Measurements from ENCODE around the gene NTNG1.
A peak's percentile ranks its signal among the peaks of the same experiment; 100 is the strongest.
"Not testable (repeated sequence)": the region's sequence is repeated elsewhere in the genome, so short reads cannot be mapped to it uniquely, and the experiment has no call there.

Gene NTNG1

DNA sequence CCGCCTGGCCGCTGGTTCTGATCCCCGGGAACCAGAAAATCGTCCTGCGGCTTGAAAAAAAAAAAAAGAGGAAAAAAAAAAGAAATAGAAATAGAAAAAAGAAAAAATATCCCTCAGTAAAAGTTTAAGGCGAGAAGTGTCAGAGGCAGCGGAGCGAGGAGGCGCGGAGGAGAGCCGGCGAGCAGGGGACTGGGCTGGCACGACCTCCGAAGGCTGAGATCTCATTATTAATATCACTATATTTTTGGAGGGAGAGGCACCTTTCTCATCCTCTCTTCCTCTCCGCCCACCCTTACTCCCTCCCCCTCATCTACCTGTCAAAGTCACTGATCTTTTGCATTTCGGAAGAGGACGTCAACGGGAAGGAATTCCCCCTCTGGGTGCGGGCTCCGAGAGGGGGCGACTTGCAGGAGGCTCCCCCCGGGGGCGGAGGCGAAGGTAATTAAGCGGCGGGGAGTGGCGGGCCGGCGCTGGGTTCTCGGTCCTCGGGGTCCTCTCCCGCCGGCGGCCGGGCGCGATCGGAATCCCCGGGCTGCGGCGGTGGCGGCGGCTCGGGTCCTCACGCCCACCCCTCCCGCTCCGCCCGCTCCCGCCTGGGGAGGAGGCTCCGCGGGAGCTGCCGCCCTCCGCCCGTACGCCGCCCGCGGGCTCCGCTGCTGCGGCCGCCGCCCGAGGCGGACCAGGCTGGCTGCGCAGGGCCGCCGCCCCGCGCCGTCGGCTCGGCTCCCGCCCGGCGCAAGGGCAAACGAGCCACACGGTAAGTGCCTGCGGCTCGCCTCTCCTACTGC, at the start of gene NTNG1:
Gene NTNG1, plus strand, starts transcription at position 337 of the 788 bp plus-strand sequence.
- DNase-seq = no peak

DNA sequence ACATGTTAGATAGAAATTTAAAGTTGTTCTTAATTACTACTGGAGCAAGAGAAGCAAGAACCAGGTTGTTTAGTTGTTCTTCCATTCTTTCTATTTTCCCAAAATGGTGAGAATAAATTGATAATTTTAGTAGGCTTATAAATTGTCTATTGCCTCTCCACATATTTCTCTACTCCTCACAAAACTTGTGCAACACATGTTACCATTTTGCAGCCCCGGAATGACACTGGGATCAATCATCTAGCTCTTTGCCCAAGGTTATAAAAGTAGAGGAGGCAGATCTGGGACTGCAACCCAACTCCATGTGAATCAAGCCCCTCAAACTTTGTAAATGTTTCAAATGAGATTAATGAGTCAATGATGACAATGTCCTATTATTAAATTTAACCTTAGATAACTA, 49.4 kb upstream of the NTNG1 start:
- no peak for DNase-seq

DNA sequence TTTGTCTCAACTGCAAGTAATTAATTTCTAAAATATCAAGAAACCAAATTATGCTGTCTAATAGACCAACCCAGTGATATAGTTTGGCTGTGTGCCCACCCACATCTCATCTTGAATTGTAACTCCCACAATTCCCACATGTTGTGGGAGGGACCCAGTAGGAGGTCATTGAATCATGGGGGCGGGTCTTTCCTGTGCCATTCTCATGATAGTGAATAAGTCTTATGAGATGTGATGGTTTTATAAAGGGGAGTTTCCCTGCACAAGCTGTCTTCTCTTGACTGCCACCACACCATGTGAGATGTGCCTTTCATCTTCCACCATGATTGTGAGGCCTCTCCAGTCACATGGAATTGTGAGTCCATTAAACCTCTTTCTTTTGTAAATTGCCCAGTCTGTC, 47.4 kb upstream of the NTNG1 start:
- DNase-seq = not testable (repeated sequence)

DNA sequence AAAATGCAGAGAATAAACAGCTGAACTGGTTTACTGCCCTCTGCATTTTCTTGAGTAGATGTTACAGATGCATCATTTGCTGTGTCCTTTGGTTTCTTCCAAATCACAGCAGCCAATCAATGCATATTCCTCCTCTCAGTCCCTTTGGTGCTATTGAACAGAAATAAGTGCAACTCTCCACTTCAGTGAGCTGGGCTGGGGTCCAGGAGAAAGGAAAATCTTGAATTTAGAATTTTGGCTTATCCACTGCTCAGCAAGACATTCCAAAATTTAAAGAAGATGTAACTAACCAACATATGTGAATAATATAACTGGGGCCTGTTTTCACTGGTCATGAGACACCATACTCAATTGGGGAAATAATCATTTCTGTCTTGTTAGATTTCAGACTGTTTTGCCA, 45.2 kb upstream of the NTNG1 start:
- no peak for DNase-seq

DNA sequence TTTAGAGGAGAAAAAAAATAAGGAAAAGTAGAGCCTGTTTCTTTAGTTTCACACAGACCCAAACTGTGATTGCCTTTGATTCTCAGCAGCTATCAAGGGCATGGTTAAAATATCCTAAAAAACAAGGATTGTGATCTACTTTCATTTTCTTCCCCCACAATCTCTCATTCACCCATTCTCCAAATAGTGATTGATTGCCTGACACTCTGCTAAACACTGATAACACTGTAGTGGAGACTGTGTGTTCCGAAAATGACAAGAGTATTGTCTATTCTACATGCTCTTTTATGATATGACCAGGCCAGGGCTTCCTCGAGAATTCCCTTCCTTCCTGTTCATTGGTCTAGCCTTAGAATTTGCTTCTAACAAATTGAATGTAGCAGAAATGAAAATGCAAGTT, 44.1 kb upstream of the NTNG1 start:
- no peak for DNase-seq

DNA sequence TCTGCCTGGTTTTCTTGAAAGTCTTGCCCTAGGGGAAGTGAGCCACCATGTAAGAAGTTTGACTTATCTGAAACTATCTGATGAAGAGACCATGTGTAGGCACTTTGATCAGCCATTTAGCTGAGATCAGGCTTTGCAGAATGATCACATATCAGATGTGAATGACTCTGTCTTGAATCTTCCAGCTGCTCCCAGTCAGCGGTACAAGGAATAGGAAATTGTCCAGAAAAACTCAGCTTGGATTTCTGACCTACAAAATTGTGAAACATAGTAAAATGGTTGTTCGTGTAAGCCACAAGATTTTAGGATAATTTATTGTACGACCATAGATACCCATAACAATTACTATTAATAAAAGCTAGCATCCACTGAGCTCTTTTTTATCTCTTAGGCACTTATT, 41.9 kb upstream of the NTNG1 start:
- DNase-seq = no peak

DNA sequence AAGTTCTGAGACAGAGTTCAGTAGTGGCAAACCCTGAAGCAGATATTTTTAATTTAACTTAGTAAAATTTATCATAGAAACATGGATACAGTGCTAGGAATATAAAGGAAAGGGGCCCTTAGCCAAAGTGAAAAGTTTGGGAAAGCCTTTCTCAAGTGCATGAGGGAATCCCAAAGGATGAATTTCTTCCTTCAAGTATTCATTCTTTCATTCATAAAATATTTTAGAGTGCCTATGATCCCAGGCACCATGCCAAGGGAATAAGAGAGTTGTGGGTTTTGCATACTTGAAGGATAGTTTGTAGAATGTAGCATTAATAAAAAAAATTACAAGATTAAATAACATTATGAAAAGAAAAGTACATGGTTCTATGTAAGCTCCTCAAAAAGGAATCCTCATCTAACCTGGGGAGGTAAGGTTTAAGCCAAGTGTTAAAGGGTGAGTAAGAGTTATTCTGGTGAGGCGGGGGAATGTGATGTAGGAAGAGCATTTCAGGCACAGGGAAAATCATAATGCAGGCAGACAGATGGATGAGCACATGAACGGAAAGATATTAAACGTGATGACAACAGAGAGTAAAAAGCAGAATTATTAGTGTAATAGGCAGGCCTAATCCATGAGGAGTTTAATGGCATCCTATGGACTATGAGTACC, 40.4 kb upstream of the NTNG1 start:
- no peak for DNase-seq

DNA sequence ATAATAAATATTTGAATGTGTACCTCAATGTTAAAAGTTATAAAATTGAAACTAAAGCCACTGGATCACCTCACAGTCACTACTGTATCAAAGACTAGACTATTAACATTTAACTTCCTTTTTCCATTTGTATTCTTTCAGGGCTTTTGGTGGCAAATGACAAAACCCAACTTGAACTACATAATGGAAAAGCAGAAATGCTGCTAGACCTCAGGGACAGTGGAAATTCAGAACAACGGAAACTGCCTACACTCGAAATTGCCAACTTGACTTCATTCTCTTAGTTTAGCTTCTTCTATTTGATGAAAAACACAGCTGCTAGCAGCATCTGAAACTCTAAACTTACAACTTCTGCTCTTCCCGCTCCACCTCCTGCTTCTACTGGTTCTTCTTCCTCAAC, 34.9 kb upstream of the NTNG1 start:
- DNase-seq = no peak

DNA sequence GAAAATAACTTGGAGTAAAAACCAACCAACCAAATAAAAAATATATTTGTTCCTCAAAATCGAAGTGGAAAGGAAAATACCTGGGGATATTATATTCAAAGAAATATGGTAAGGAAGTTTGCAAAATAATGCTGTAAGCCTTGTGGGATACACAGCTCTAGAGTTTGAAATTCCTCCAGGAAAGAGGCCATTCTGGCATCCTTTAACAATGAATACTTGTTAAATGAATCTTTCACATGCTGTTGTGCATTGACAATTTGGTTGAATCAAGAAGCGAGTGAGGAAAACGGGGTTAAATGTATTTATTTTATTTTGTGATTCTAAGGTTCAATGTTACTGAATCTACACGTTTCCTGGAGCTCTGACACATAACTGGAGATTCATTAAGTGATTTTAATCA, 30.5 kb upstream of the NTNG1 start:
- DNase-seq = no peak

DNA sequence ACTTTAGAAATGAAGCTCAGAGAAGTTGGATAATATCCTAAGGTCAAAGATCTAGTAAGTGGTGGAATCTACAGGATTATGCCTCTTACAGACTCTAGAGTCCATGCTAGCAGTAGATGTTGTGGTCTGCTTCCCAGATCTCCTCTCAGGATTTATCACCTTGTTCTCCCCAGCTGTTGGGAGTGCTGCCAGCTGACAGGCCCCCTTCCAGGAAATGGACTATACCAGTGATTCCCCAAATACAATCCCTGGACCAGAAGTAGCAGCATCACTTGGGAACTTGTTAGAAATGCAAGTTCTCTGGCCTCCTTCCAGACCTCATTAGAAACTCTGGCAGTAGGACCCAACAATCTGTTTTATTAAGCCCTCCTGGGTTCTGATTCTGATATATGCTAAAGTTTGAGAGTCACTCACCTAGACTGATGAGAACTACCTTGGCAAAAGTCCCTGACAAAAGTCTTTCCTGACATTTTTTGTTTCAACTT, 24.5 kb upstream of the NTNG1 start:
- no peak for DNase-seq

DNA sequence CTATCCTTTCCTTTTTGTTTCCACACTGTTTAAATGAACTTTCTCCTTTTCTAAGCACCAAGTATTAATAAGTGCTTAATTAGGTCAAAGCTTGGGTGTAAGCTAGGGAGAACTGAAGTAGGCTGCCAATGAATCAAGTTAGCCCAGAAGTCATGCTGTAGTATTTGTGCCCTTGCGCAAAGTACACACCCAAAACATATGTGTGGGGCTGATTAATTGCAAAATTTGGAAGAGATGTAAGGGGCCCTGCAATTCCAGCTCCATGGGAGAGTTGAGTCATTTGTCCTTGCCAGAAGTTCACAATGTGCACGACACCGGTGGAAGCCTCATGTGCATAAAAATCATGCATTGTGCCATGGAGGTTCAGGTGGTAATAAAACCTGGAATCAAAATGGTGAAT, 18.6 kb upstream of the NTNG1 start:
- DNase-seq = no peak

DNA sequence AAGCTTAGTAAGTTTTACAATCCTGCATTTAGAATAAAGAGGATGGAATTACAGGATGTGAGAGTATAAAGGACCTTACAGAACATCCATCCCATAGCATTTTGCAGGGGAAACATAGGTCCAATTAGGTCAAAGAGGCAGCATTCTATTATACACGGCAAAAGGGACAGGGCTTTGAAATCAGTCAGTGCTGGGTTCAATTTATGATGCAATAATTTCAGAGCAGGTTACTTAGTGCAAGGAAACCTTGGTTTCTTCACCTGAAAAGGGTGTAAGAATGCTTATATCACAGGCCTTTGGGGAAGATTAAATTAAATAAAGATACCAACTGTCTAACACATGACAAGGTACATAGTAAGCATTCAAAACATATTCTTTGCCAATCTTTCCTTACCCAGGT, 17.1 kb upstream of the NTNG1 start:
- DNase-seq = no peak

DNA sequence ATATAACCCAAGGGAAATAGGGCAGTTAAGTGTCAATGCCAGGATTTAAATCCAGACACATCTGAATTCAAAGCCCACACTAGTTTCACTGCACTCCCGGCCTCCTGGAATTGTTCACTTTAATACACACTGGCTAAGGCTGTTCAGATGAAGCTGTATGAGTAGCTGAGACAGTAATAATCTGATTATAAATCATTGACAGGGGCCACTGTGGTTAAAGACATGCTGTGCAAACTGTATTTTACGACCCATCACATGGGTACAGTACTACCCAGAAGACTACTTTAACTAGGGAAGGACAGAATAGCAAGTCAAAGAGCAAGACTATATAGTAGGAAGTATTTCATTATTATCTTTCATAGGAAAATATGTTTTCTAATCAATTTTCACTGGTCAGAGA, 16.1 kb upstream of the NTNG1 start:
- no peak for DNase-seq

DNA sequence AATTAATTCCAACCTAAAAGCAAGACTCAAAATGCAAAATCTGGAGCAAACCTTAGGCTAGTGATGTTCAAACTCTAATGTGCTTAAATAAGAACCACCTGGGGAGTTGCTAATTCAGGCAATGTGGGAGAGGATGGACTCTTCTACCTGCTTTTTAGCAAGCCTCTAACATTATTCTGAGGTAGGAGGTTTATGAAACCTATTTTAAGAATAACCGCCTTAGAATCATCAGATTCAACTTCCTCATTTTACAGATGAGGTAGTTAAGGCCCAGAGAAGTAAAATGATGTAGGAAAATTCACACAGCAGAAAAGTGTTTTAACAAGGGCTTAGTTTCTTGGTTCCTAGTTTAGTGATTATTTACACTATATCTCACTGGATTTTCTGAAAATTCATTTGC, 8.6 kb upstream of the NTNG1 start:
- no peak for DNase-seq

DNA sequence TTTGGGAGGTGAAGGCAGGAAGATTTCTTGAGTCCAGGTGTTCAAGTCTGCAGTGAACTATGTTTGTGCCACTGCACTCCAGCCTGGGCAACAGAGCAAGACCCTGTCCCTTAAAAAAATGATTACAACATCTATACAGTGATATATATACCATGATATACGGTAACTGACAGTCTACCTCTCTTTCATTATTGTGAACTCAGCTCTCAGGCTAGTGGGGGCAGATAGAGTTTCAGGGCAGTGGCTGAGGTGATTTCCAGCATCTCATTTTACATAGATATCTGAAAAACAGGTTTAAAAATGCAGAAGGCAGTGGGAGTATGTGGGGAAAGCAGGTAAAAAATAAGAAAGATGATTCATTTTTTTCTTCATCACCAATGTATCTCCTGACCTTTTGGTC, 8.1 kb upstream of the NTNG1 start:
- DNase-seq = no peak

DNA sequence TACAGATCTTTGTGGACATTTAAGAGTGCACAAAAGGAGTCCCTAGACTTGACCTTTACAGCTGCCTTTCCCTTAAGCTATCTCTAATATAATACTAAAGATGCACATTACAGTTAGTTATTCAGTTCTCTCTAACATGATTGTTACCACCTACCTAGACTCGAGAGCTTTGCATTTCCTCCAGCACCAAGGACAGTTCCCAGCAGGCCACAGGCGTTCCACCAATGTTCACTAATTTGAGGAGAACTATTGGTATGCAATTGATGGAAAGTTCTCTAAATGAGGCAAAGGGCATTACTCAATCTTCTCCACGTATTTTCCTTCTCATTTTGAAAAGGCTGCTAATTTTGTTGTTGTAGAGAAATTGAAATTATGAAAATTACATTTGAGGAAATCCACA, 5.4 kb upstream of the NTNG1 start:
- peak; percentile 35 for DNase-seq

DNA sequence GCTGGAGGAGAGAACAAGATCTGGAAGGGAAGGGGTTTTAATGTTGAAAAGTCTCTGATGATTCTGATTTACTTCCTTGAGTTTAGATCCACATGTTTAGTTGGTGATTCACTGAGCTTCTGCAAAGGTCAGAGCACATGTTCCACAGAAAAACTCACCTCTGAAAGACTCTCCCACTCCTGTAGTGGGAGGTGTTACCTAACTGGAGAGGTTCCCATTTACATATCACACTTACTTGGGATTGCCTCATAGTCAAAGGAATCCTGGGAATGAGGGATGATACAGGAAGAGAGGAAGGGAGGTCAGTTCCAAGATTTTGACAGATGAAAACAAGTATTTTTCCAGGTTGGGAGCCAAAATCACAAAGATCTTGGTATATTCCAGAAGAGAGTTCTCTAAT, 2.7 kb upstream of the NTNG1 start:
- DNase-seq = no peak

DNA sequence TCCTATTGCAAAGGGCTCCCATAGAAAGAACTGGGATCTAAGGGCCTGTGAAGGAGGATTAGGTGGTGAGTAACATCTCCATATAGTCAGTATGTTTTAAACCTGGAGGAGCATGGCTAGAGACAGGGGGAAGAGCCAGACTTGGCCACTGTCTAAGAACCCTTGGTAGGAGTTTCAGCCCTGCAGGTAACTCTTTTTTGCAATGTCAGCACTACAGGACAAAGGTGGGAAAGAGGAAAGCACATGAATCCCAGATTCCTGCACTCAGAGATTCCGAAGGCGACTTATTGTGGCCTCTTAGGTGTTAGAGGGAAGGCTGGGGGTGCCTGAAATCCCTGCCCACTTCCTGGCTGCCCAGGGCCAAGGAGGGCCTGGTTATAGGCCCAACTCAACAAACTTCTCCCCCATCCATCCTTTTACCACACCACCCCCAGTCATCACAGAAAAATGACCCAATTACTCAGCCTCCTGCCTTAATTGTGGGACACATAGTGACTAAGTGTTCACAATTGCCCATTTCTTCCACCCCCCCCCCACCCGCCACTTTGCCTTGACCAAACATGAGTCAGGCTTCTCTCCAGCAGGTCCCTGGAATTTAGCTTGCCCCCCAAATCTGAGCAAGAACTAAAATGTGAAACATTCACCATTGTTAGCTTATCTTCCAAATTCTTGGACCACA, 1.9 kb upstream of the NTNG1 start:
- DNase-seq = no peak

DNA sequence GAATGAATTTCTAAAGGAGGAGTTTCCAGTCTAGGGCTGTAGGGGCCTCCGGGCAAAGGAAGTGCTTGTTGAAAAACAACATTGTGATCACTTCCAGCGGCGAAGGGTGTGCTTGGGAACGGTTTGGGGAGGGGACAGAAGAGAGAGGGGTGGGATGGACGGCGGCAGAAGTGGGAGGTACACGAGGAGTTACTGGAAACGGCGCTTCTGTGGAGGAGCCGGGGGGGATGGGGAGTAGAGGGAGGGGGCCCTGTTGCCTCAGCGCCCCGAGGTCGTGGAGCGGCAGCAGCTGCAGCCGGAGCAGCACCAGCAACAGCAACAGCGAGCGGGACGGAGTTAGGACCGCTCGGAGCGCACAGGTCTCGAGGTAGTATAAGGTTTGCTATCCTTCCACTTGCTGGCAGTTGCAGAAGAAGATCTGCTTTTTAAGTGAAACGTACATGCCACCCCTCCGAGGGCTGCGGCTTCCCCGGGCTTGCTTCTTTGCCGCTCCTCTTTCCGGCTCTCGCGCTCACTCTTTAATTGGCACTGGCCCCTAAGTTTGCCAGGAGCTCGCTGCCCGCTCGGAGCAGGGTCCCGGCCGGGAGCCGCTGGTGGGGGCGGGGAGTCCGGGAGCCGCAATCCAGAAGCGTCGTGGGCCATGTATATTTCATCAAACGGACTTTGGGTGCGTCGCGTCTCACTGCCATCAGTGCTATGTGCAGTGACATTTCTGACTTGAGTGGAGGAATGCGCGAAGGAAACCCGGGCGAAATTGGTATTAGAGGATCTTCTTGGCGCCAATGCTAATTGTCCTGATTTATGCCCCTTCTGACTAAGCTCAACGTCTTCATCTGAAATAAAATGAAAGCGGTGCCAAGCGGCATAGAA, 771 bp upstream of the NTNG1 start:
- DNase-seq = peak; percentile 43

DNA sequence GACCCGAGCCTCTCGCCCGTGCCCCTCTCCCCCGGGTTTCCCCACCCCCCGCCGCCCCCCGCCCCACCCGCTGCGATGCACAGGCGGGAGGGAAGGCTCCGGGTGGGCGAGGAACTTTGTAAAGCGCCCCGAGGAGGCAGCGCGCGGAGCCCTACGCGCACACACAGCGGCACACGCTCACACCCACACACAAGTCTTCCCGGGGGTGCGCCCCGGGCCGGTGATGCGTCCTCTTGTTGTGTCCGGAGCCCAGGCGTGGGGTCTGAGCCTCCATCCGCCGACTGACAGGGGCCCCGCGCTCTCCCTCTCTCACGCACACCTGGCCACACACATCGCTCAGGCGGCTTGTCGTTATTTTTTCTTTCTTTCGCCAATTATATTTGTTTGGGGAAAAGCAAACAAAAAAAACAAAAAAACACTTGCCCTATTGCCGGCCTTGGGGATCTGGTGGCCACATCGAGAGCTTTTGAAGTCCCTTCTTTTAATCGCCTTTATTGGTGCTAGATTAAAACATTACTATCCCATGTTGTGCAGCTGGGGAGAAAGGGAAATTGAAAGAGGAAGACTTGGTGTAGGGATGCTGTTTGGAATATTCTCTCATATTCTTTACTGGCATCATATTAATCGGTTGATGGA, 770 bp downstream of the NTNG1 start:
- DNase-seq = peak; percentile 18

DNA sequence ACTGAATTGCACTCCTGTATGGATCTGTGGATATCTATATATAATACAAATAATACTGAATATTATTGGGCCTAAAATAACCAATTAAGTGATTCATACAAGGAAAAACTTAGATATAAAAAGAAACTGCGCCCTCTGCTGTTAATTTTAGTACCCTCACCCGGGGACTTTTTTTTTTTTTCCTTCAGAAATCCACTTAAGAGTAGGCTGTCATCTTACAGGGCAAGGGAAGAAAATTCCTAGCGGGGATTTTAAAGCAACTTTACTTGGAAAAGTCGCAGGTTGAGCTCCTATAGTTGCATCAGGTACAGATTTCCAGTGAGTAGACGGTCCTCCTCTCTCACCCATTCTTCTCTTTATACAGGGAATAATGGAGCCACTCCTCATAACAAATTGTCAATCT, 1.3 kb downstream of the NTNG1 start:
- no peak for DNase-seq

DNA sequence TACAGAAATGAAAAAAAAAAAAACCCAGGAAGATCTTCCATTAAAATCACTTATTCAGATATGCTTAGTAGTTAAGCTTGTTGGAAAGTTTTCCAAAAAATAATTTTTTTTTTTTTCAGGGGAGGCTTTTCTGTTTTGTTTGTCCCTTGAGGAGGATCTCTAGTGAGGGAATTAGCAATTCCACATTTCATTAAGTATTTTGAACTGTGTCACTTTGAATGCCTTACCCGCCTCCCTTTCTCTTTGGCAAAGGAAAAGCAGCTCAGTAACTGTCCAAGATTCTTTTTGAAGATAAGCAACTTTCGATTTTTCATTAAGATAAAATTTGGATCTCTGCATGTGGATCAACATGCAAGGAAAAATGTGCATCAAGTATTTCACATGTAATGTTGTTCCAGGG, 1.8 kb downstream of the NTNG1 start:
- DNase-seq = no peak

DNA sequence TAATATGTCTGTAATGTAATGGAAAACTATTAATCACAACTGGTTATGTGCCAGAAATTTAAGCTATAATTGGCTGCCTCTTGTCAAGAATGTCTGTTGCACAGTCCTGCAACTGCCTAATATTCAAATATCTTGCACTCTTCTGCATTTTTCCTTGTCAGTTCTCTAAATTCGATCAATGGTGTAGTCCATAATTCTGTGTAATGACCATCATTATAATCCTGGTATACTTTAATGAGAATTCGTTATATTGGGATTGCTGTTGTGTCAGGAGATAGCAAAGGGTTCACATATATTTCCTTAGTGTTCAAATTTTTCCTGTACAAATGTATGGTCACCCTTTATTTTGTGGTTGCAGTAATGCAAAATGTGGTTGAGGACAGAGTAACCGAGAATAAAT, 4.8 kb downstream of the NTNG1 start:
- no peak for DNase-seq
